ENCODE data around the gene SNTG2.
"Not testable (repeated sequence)": the region's sequence is repeated elsewhere in the genome, so short reads cannot be mapped to it uniquely, and the experiment has no call there.

SNTG2 gene

GRCh38 chr2:1400943-1401735, 450.5 kb downstream of the SNTG2 start:
- DNase-seq, result no peak

GRCh38 chr2:1402064-1402463, 451.4 kb downstream of the SNTG2 start:
- DNase-seq, result no peak

GRCh38 chr2:1403565-1403964, 452.9 kb downstream of the SNTG2 start:
- no peak for DNase-seq

GRCh38 chr2:1405124-1405523, 454.5 kb downstream of the SNTG2 start:
- no peak for DNase-seq

- DNase-seq, result no peak
Observed at GRCh38 chr2:1405967-1406366, 455.3 kb downstream of the SNTG2 start.

- no peak for DNase-seq
Observed at GRCh38 chr2:1406434-1406833, 455.8 kb downstream of the SNTG2 start.

GRCh38 chr2:1407950-1408675, 457.5 kb downstream of the SNTG2 start:
- no peak for DNase-seq

- no peak for DNase-seq
Observed at GRCh38 chr2:1413156-1413710, 462.6 kb downstream of the SNTG2 start, which contains the start of gene TPO. TSS of gene TPO (plus strand) at chr2:1413463. CDS start at chr2:1414409, 946 bp downstream.

- no peak for DNase-seq
Observed at GRCh38 chr2:1414121-1414520, 463.5 kb downstream of the SNTG2 start.

GRCh38 chr2:1414901-1415300, 464.3 kb downstream of the SNTG2 start:
- DNase-seq, result not testable (repeated sequence)

- no peak for DNase-seq
Observed at GRCh38 chr2:1415501-1415900, 464.9 kb downstream of the SNTG2 start.
